Stimulated activated CD4-positive, alpha-beta T cell treated with anti-CD3 and anti-CD28 coated beads, Interleukin-15, amount 100 ng/mL, for 1 hour (primary cell): Measurements from ENCODE around the gene PRPH2.
A peak's percentile ranks its signal among the peaks of the same experiment; 100 is the strongest.
"Not testable (repeated sequence)": the region's sequence is repeated elsewhere in the genome, so short reads cannot be mapped to it uniquely, and the experiment has no call there.

Source experiments
- DNase-seq, 2 donors: peaks; one replicate each; pipeline ENCODE4 v3.0.0-alpha.2; 2020; ENCODE audit warnings: low read depth in 1 of 2, low spot score in 1 of 2

Gene PRPH2

GRCh38 chr6:42742116-42742894 lies 19.9 kb upstream of the PRPH2 start:
- no peak for DNase-seq

GRCh38 chr6:42740725-42741124 lies 18.3 kb upstream of the PRPH2 start:
- no peak for DNase-seq

GRCh38 chr6:42735976-42736375 lies 13.6 kb upstream of the PRPH2 start:
- no peak for DNase-seq

DNA sequence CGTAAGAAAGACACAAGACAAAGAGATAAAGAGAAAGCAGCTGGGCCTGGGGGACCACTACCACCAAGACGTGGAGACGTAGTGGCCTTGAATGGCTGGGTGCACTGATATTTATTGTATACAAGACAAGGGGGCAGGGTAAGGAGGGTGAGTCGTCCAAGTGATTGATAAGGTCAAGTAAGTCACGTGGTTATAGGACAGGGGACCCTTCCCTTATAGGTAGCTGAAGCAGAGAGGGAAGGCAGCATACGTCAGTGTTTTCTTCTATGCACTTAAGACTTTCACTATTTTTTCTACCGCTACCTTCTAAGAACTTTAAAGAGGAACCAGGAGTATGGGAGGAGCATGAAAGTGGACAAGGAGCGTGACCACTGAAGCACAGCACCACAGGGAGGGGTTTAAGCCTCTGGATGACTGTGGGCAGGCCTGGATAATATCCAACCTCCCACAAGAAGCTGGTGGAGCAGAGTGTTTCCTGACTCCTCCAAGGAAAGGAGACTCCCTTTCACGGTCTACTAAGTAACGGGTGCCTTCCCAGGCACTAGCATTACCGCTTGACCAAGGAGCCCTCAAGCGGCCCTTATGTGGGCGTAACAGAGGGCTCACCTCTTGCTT lies 11.6 kb upstream of the PRPH2 start:
- not testable (repeated sequence) for DNase-seq

GRCh38 chr6:42729731-42730130 lies 7.3 kb upstream of the PRPH2 start:
- DNase-seq, result no peak

DNA sequence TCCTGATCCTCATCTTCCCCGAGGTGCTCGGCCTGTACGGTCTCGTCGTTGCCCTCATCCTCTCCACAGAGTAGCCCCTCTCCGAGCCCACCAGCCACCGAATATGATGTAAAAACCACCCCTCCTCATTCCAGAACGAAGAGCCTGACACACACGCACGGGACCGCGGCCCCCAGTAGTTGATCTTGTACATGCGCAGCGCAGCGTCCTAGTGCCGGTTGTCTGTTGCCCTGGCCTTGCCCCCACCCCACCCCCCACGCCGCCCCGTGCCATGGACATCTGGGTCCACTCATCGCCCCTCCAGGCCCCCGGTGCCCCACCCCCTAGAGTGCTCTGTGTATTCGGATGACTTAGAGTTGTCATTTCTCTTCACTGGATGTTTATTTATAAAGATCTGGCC lies 5.2 kb upstream of the PRPH2 start:
- no peak for DNase-seq

- DNase-seq, result peak in 1 of 2 donors; percentile 6
These were observed 4.8 kb upstream of the PRPH2 start for GRCh38 chr6:42727087-42727611.

DNA sequence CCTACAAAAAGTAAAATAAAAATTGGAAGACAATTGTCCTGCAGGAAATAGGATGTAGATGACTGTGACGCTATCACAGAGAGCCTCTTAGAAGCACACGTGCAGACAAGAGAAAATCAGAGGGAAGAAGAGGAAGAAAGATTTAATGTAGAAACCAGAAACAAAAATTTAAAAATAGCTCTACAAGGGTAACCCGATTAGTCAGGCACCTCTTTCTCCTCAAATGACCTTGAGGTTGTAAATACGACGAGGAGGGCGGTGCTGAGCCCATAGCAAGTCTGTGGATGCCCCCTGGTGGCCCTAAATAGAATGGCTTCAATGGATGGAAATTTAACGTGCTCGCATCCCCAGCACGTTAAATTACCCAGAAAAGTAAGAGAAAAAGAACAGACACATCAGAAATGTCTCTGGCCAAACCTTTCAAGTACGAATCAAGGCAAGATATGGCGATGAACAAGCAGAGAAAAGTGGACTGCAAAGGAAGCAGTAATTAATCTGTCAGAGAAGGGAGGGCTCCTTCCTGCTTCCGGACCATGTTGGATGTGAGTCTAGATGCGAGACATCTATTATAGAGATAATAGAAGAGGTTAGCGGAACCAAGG lies 4.2 kb upstream of the PRPH2 start:
- DNase-seq, result peak; percentile 16 to 44

GRCh38 chr6:42726026-42726425 lies 3.6 kb upstream of the PRPH2 start:
- no peak for DNase-seq

DNA sequence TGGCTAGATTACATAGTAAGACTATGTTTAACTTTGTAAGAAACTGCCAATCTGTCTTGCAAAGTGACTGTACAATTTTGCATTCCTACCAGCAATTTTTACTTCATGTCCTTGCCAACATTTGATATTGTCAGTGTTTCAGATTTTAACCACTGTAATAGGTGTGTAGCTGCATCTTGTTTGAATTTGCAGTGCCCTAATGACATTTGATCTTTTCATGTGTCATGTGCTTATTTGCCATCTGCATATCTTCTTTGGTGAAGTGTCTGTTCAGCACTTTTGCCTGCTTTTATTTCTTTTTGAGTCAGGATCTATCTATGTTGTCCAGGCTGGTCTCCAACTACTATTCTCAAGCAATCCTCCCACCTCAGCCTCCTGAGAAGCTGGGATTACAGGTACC lies 2.4 kb upstream of the PRPH2 start:
- DNase-seq, result no peak

DNA sequence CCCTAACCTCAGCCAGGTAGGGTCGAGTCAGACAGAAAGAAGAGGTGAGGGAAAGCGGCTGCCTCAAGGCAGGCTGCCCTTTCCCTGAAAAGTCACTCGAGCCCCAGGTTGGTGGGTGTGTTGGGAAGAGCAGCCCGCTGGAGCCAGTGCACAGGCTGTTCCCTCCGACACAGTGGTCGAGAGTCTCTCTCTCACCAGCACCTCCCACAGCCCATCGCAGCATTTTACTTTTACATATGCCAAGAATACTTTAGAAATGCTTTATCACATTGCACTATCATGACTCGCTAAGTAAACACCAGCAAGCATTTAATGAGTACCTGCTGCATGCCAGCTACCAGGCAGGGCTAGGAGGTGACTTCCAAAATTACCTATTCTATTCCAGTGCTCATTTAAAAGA lies 1.7 kb downstream of the PRPH2 start:
- DNase-seq, result no peak

DNA sequence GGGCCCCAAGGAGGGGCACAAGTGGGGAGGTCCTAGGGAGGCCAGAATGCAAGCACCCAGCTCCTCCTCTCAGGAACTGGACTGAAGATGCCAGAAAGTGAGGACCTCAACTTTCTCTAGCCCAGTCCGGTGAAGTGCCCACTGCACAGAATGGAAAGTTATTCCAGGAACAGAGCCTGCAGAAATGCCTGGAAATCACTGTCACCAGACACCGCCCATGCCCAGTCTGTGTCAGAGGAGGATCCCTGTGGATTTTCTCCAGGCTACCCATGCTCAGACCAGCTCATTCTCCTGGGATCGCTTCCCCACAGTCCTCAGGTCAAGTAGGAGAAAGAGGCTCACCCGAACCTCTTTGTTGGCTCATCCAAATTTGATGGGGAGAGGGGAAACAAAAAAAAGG lies 6.5 kb downstream of the PRPH2 start:
- DNase-seq, result no peak

DNA sequence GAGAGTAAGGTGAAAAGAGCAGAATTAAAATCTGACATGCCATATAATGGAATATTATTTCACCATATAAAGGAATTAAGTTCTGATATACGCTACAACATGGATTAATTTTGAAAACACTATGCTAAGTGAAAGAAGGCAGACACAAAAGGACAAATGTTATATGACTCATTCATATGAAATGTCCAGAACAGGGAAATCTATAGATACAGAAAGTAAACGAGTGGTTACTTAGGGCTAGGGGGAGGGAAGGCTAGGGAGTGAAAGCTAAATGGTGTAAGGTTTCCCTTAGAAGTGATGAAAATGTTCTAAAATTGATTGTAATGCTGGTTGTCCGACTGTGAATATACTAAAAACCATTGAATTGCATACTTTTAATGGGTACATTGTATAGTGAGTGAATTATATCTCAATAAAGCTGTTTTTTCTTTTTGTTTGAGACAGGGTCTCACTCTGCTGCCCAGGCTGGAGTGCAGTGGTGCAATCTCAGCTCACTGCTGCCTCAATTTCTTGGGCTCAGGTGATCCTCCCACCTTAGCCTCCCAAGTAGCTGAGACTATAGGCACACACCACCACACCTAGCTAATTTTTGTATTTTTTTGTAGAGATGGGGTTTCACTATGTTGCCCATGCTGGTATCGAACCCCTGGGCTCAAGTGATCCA lies 8.2 kb downstream of the PRPH2 start:
- no peak for DNase-seq

- DNase-seq, result no peak
These were observed 10.5 kb downstream of the PRPH2 start for GRCh38 chr6:42711930-42712329.

- DNase-seq, result no peak
These were observed 12.1 kb downstream of the PRPH2 start for GRCh38 chr6:42710316-42710715.

DNA sequence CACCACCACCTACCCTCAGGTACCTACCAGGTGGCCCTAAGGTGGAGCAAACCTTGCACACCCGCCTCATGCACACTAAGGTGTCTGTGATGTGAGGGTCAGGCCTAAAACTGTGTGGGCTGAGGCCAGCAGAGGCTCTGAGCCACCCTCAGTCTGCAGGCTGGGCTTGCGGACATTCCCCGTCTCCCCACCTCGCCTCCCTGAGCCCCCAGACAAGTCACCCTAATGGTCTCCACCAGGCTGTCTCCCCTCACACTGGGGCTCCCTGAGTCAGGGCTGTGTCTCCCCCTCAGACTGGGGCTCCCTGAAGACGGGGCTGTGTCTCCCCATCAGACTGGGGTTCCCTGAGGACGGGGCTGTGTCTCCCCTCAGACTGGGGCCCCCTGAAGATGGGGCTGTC lies 12.5 kb downstream of the PRPH2 start:
- DNase-seq, result no peak

DNA sequence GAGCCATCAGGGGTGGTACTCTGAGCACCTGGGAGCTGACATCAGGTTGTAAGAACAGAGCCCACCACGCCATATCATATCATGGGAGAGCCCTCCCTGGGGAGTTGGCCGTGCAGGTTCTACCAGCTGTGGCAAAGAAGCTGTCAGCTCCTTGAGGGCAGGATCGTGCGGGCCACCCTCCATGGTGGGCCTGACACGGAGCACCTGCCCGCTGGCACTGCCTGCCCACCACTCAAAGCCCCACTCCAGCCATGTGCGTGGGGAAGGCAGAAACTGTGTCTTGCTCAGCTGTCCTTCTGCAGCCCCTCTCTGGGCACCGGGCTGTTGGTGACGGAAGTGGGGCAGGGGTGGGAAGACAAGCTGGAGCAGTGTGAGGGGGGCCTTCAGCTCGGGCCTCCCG lies 14.3 kb downstream of the PRPH2 start:
- DNase-seq, result no peak

GRCh38 chr6:42707595-42707994 lies 14.8 kb downstream of the PRPH2 start:
- no peak for DNase-seq

DNA sequence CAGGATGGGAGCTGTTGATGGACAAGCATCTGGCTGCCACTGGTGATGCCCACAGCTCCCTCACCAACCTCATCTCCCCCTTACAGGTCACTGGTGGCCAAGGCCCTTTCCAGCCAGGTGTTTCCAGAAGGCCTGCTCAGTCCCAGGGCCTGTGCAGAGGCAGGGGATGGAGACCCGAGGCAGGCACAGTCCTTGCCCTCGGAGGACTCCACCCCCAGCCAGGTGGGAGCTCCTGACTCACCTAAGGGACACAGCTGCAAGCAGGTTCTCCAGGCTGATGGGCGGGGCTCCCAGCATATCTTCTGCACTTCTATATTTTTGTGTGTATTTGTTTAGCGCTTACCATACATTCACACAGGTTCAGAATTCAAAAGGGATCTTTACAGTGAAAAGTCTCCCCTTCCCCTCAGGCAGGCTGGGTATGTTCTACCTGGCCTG lies 17.4 kb downstream of the PRPH2 start:
- no peak for DNase-seq

GRCh38 chr6:42704251-42704936 lies 18.0 kb downstream of the PRPH2 start:
- no peak for DNase-seq

GRCh38 chr6:42702786-42703185 lies 19.6 kb downstream of the PRPH2 start:
- DNase-seq, result not testable (repeated sequence)
